ENCODE data around the gene CYB561. TPM values are rescaled to one million over a fixed set of nuclear protein-coding genes. Genes with fewer than 3 reads are reported as not detected.

CYB561 gene
- total RNA-seq, 1 experiment from 2014 or later, result 57.2 TPM

DNA sequence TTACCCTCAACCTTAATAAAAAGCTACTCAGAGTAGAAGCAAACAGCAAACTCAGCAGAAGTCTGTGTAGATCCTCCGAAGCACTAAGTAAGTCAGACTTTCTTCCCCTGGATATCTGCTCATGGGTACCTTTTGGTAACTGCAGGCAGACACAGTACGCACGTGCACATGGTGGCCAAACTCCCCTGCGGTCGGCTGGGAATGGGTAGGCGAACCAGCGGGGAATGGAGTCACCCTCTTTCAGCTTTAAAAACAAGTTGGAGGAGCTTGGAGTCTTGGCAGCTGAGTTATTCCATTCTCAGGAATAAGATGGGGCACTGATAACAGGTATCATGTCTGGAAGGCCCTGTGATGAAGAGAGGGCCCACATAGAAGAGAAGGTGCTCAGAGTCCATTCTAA is 16.3 kb downstream of the CYB561 start:
- Mint-ChIP-seq H3K4me1 (ENCODE audit: insufficient read depth, unreplicated experiment) (peaks cover 23% of the 10 kb centered on the region), H3K27me3 (ENCODE audit: insufficient read depth, unreplicated experiment) (no peaks in the 10 kb centered on the region), H3K27ac (ENCODE audit: low read depth, unreplicated experiment) (no peak overlapping the region), H3K4me3 (ENCODE audit: unreplicated experiment) (no peak overlapping the region), H3K36me3 (ENCODE audit: insufficient read depth, unreplicated experiment) (peaks cover 27% of the 10 kb centered on the region), H3K9me3 (ENCODE audit: unreplicated experiment) (no peaks in the 10 kb centered on the region)
- POLR2A ChIA-PET, result interaction anchor here (1.0 to 1.7 kb wide), 2 partner anchors 16 to 17 kb away, joined by 3 to 4 read pairs; partner anchors contain the start of gene CYB561
- DNase-seq (ENCODE audit: unreplicated experiment), result no peak
- CTCF ChIA-PET, result interaction anchor here (0.6 to 18.1 kb wide), 6 partner anchors 50 to 758 kb away, joined by 3 to 216 read pairs (median 3); partner anchors contain the start of gene ACE
- BruUV-seq (replicated peaks), result no TSS peak
- intact Hi-C loops (cut with micrococcal nuclease), result no loop called here
- TF ChIP-seq, protein P1, sequence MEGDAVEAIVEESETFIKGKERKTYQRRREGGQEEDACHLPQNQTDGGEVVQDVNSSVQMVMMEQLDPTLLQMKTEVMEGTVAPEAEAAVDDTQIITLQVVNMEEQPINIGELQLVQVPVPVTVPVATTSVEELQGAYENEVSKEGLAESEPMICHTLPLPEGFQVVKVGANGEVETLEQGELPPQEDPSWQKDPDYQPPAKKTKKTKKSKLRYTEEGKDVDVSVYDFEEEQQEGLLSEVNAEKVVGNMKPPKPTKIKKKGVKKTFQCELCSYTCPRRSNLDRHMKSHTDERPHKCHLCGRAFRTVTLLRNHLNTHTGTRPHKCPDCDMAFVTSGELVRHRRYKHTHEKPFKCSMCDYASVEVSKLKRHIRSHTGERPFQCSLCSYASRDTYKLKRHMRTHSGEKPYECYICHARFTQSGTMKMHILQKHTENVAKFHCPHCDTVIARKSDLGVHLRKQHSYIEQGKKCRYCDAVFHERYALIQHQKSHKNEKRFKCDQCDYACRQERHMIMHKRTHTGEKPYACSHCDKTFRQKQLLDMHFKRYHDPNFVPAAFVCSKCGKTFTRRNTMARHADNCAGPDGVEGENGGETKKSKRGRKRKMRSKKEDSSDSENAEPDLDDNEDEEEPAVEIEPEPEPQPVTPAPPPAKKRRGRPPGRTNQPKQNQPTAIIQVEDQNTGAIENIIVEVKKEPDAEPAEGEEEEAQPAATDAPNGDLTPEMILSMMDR (IDR thresholded peaks at IDR 0.05; ENCODE audit: unreplicated experiment), result no peak

- POLR2A ChIA-PET, result interaction anchor here (0.8 to 4.7 kb wide), 2 partner anchors 52 to 194 kb away, joined by 3 to 22 read pairs; no protein-coding TSS in a partner anchor
- H3K4me1 Mint-ChIP-seq (ENCODE audit: insufficient read depth, unreplicated experiment), result peaks cover 11% of the 10 kb centered on the region
Observed at GRCh38 chr17:63426917-63427308, 19.2 kb downstream of the CYB561 start.

DNA sequence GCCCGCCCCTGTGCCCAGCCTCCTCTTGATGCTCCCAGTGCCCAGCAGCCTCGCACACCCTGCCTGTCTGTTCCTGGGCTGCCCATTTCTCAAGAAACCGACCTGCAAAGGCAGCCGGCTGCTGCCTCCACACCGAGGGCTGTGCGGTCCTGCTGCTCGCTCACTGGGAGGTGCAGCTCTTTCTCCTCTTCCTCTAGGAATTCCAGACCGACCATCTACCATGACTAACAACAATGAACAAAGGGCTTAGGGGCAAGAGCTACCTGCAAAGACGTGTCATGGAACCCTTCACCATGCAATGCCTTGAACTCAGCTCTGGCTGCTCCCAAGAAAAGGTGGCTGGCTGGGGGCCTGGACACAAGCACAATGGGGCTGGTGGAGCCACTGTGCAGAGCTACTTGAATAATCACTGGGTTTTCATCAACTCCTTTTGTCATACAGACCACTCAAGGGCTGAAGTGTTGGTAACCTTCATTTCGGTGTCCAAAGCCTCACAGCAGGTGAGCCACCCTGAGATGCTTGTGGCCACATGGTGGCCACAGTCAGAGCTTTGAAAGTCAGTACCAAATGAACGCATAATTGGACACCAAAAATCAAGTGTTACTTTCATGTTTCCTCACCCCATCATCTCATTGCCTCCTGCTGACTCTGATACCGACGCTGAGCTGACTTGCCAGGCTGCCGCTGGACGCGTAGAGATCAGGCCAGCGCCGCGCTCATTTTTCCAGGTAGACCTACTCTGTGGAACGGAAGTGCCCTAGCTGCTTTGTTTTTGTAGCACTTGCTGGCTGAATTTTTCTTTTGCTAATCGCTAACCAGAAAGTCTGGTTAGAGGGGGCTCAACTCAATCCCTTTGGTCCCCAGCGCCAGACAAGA is 19.8 kb downstream of the CYB561 start:
- Mint-ChIP-seq H3K9me3 (ENCODE audit: unreplicated experiment) (no peaks in the 10 kb centered on the region), H3K4me1 (ENCODE audit: insufficient read depth, unreplicated experiment) (peaks cover 11% of the 10 kb centered on the region), H3K27ac (ENCODE audit: low read depth, unreplicated experiment) (no peak overlapping the region), H3K4me3 (ENCODE audit: unreplicated experiment) (no peak overlapping the region), H3K36me3 (ENCODE audit: insufficient read depth, unreplicated experiment) (peaks cover 23% of the 10 kb centered on the region), H3K27me3 (ENCODE audit: insufficient read depth, unreplicated experiment) (no peaks in the 10 kb centered on the region)
- intact Hi-C loops (cut with micrococcal nuclease), result no loop called here
- TF ChIP-seq, protein P1 (IDR thresholded peaks at IDR 0.05; ENCODE audit: unreplicated experiment), result no peak
- POLR2A ChIA-PET, result interaction anchor here (0.6 to 4.7 kb wide), 14 partner anchors 7 to 390 kb away, joined by 3 to 22 read pairs (median 4); partner anchors contain the start of genes CYB561 and MAP3K3
- DNase-seq (ENCODE audit: unreplicated experiment), result no peak
- CTCF ChIA-PET, result interaction anchor here (0.5 to 18.1 kb wide), 41 partner anchors 8 to 561 kb away, joined by 3 to 216 read pairs (median 4); partner anchors contain the start of gene ACE
- BruUV-seq (replicated peaks), result no TSS peak

More at GRCh38 chr17:63426917-63427308, 19.2 kb downstream of the CYB561 start:
- Mint-ChIP-seq H3K36me3 (ENCODE audit: insufficient read depth, unreplicated experiment) (peaks cover 21% of the 10 kb centered on the region), H3K27ac (ENCODE audit: low read depth, unreplicated experiment) (no peak overlapping the region), H3K27me3 (ENCODE audit: insufficient read depth, unreplicated experiment) (no peaks in the 10 kb centered on the region), H3K9me3 (ENCODE audit: unreplicated experiment) (no peaks in the 10 kb centered on the region), H3K4me3 (ENCODE audit: unreplicated experiment) (no peak overlapping the region)
- intact Hi-C loops (cut with micrococcal nuclease), result no loop called here
- TF ChIP-seq, protein P1 (IDR thresholded peaks at IDR 0.05; ENCODE audit: unreplicated experiment), result no peak
- CTCF ChIA-PET, result interaction anchor here (0.5 to 18.1 kb wide), 10 partner anchors 9 to 397 kb away, joined by 3 to 216 read pairs (median 5); partner anchors contain the start of gene ACE
- no TSS peak for BruUV-seq (replicated peaks)
- DNase-seq (ENCODE audit: unreplicated experiment), result no peak

- H3K4me1 Mint-ChIP-seq (ENCODE audit: insufficient read depth, unreplicated experiment), result peaks cover 11% of the 10 kb centered on the region
- no peak overlapping the region for H3K27ac Mint-ChIP-seq (ENCODE audit: low read depth, unreplicated experiment)
- no peak overlapping the region for H3K4me3 Mint-ChIP-seq (ENCODE audit: unreplicated experiment)
- H3K36me3 Mint-ChIP-seq (ENCODE audit: insufficient read depth, unreplicated experiment), result peaks cover 29% of the 10 kb centered on the region
- TF ChIP-seq, protein P1 (IDR thresholded peaks at IDR 0.05; ENCODE audit: unreplicated experiment), result peak; percentile 94
- intact Hi-C loops (cut with micrococcal nuclease), result loop anchor here (1.0 kb wide), 2 partner anchors 54 to 187 kb away; no protein-coding TSS in a partner anchor
- H3K9me3 Mint-ChIP-seq (ENCODE audit: unreplicated experiment), result no peaks in the 10 kb centered on the region
- DNase-seq (ENCODE audit: unreplicated experiment), result peak; percentile 79
- no TSS peak for BruUV-seq (replicated peaks)
- no peaks in the 10 kb centered on the region for H3K27me3 Mint-ChIP-seq (ENCODE audit: insufficient read depth, unreplicated experiment)
- ChIA-PET POLR2A (interaction anchor here (0.6 to 4.7 kb wide), 15 partner anchors 8 to 389 kb away, joined by 3 to 22 read pairs (median 3); partner anchors contain the start of genes CYB561 and MAP3K3), CTCF (interaction anchor here (0.6 to 18.1 kb wide), 42 partner anchors 7 to 430 kb away, joined by 3 to 216 read pairs (median 4); partner anchors contain the start of gene ACE)
Observed at GRCh38 chr17:63425483-63425882, 20.6 kb downstream of the CYB561 start.

All from MCF 10A (cell line).